SK-N-SH (cell line): ENCODE measurements around the gene STOML2.

Source experiments
- EP300 ChIP-seq, 2 experiments: IDR thresholded peaks; 2 replicates each; pipeline versions ENCODE4 v1.4.0 to v1.6.1; 2012; ENCODE audit warnings: borderline replicate concordance in 1 of 2, low read depth in 1 of 2, low read length in 1 of 2
- TF ChIP-seq, protein P1 (sequence below): IDR thresholded peaks from 2 replicates; pipeline ENCODE4; 2012

- TF ChIP-seq EP300 (IDR thresholded peaks at IDR 0.05; ENCODE audit: borderline replicate concordance in 1 of 2, low read depth in 1 of 2, low read length in 1 of 2), result no peak
- TF ChIP-seq, protein P1, sequence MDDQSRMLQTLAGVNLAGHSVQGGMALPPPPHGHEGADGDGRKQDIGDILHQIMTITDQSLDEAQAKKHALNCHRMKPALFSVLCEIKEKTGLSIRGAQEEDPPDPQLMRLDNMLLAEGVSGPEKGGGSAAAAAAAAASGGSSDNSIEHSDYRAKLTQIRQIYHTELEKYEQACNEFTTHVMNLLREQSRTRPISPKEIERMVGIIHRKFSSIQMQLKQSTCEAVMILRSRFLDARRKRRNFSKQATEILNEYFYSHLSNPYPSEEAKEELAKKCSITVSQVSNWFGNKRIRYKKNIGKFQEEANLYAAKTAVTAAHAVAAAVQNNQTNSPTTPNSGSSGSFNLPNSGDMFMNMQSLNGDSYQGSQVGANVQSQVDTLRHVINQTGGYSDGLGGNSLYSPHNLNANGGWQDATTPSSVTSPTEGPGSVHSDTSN, result no peak
Measured at GRCh38 chr9:35074141-35074540, 28.8 kb downstream of the STOML2 start.
